Measurements from ENCODE around the gene TNS4.

Gene TNS4

DNA sequence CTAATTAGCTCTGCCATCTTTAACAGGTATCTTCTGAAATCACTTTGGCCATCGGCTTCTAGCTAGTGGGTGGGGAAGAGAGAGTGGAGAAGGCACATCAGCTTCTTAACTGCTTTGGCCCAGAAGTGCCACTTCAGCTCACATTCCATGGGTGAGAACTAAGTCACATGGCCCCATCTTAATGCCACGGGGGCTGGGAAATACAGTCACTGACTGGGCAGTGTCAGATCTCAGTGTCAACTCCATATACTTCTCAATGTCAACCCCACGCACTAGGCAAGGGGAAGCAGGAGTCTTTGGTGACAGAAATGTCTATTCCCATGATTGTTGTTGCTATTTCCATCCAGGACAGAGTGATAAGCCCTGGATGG is 34.5 kb upstream of the TNS4 start:
- DNase-seq = no peak

- DNase-seq = no peak
Measured at GRCh38 chr17:40535438-40535837, 34.0 kb upstream of the TNS4 start.

DNA sequence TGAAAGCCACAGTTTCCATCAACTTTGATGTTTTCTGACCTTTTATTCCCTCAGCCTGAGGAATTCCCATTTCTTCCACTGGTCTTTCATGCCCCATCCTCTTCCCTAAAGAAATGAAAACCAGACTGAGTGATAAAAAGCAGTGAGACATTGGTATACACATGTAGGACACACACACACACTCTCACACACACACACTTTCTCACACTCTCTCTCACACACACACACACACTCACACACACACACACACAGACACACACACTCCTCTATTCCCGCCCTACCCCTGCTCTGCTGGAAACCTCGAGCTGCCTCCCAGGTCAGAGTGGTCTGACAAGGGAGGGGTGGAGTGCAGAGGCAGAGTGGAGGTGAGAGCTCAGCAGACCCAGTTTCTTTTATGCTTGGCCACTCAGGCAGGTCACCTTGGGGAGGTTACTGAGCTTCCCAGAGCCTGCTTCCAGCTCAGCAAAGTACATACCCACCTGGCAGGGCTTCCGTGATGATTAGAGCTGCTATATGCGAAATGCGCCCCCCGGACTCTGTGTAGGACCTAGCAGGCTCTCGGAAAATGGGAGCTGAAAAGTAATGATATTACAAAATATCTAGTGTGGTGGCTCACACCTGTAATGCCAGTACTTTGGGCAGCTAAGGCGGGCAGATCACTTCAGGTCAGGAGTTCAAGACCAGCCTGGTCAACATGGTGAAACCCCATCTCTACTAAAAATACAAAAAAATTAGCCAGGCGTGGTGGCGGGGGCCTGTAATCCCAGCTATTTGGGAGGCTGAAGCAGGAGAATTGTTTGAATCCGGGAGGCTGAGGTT is 33.2 kb upstream of the TNS4 start:
- DNase-seq = no peak

DNA sequence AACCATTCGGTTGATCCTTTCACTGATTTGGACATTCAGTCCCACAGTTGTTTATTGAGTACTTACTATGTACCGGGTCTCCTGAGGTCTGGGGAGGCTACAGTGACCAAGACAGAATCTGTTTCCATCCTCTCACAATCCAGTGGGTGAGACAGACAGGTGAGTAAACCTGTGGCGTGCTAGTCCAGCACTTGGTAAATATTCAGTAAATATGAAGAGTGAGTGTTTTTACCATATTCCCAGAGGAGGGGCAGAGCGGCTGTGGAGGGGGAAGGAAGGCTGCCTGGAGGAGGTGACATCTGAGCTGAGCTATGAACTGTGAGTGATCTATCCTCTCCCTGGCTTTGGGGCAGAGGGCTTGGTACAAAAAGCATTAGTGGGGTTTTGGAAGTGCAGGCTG is 32.5 kb upstream of the TNS4 start:
- no peak for DNase-seq

DNA sequence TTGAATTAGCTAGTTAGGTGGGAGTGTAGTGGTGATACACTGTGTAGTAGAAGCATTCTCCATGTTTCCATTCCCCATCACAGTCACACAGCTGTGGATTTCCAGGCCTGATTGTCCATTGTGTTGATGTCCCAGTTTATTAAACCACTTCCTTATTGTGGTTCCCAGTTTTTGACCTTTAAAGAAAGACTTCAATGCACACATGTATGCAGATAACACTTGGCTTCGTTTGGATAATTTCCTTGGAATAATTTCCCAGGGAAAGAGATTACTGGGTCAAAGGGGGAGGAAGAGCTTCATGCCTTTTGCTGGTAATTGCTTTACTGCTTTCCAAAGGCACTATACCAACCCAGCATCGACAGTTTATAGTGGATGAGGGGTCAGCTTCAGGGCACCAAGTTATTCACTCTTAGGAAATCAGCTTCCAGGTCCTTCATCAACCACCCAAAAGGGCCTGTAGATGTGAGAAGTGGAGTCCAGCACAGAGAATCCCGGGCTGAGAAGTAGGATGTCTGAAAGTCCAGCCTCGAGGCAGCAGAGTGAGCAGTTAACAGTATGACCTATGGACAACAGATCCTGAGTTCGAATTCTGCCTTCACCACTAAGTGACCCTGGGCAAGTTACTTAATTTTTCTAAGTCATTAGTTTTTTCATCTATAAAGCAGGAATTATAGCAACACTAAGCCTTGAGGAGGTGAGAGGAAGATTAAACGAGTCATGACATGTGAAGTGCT is 31.3 kb upstream of the TNS4 start:
- no peak for DNase-seq

DNA sequence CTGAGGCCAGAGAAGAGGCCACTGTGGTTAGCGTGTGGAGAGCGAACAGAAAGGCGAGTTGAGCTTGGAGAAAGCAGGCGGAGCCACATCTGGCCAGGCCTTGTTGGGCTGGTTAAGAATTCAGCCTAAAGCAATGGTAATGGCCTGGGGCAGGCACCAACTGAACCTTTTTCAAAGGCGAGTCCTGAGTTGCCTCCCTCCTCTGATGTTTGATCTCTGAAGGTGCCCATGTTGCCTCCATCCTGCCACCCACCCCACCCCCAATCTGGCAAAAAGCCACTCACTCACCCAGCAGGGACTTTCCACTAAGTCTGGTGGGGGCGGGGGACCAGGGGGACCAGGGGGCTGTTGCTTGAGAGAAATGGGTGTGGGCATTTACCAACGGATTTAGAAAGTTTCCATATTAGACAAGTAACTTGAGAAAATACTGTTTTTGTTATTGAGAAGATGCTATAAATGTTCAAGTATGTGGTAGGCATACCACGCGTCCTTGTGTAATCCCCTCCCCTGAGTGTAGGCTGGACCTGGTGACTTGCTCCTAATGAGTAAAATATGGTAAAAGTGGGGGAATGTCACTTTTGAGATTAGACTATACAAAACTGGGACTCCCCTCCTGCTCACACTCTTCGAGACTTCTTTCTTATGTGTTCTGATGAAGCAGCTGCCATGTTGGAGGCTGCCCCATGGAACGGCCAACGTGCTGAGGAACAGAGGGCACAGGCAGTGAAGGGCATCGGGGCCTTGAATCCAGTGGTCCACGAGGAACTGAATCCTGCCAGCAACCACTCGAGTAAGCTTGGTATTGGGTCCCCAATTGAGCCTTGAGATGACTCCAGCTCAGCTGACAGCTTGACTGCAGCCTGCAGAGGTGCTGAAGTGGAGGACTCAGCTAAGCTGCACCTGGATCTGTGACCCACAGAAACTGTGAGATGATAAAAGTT is 29.9 kb upstream of the TNS4 start:
- DNase-seq = no peak

DNA sequence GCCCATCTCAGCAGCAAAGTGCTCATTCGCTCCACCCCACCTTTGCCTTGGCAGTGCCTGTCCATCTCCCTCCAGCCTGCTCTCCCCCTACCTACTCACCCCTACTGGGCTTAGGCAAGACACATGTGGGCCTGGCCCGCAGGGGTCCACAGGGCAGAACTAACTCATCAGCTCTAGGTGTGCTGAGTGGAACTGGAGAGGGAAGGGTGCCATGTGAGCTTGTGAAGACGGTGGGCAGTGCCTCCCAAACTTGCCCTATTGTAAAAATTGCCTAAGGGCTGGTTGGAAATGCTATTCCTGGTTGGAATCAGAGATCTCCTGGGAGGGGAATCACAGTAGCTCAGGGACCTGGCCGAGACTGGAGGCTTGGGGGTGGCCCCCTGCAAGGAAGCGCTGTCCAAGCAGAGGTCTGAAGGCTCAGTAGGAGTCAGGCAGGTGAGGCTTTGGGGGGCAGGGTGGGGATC is 29.1 kb upstream of the TNS4 start:
- DNase-seq = no peak

GRCh38 chr17:40529991-40530390 is 28.6 kb upstream of the TNS4 start:
- DNase-seq = no peak

DNA sequence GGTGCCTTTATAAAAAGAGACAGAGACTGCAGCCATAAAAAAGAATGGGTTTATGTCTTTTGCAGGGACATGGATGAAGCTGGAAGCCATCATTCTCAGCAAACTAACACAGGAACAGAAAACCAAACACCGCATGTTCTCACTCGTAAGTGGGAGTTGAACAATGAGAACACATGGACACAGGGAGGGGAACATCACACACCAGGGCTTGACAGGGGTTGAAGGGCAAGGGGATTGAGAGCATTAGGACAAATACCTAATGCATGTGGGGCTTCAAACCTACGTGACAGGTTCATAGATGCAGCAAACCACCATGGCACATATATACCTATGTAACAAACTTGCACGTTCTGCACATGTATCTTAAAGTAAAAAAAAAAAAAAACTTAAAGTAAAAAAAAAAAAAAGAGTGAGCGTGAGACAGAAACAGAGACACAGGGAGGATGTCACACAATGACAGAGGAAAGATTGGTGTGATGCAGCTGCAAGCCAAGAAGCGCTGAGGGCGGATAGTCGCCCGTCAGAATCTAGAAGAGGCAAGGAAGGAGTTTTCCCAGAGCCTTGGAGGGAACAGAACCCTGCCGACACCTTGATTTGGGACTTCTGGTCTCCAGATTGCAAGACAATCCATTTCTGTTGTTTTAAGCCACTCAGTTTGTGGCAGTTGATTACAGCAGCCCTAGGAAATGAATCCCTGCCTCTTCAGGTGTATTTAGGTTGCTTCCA is 27.4 kb upstream of the TNS4 start:
- DNase-seq = no peak

DNA sequence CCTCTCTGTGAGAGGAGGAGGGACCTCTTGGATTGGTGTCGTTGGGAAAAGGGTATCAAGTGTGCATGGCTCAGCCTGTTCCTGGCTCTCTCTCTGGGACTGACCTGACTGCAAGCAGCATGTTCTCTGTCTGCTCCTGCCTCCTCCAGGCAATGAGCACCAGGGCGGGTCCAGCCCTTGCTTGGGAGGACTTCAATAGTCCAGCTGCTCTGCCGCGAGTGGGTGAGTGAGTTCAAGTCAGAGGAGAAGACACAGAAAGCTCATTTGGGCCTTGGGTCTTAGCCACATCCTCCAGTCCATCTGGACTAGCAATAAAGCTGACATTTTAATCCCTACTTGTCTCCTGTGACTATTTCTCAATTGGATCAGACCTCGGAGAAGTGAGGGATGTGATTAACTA is 25.2 kb upstream of the TNS4 start:
- no peak for DNase-seq

DNA sequence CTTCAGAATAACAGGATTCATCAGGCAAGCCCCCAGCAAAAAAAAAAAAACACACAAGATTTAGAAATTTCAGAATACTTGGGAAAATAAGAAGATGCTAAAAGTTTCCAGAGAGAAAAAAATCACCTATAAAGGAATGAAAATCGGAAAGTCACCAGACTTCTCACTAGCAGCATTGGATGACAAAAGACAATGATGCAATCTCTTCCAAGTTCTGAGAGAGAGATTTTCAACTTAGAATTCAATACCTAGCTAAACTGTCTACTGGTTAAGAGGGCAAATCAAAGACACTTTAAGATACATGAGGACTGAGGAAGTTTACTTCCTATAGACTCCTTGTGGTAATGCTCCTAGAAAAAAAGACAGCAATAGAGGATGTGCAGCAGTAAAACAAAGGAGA is 23.9 kb upstream of the TNS4 start:
- DNase-seq = no peak

- DNase-seq = no peak
Measured at GRCh38 chr17:40524243-40524965, 23.0 kb upstream of the TNS4 start.

- no peak for DNase-seq
Measured at GRCh38 chr17:40522961-40523310, 21.5 kb upstream of the TNS4 start.

DNA sequence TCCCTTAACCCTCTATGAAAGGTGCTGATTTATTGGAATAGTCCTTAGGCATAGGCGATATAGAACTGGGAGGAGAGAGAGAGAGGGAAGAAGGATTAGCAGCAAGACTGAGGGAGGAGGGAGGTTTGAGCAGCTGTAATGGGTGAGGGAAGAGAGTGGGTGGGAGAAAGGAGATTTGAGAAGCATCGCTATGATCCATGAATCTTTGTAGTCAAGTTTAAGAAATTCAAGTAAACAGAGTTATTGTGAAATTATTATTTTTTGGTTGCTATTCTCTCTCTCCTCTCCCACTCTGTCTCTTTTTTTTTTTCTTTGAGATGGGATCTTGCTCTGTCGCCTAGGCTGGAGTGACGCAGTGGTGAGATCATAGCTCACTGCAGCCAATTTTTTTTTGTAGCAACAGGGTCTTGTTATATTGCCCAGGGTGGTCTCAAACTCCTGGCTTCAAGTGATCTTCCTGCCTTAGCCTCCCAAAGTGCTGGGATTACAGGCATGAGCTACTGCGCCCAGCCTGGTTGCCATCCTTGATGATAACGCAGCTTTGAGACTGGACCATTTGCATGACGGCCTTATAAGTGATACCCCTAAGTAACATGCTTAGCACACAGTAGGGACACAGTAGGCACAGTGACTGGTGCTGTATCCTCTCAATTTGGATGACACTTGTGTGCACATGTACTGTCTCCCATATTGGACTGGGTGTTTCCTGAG is 21.0 kb upstream of the TNS4 start:
- no peak for DNase-seq

- no peak for DNase-seq
Measured at GRCh38 chr17:40520991-40521453, 19.6 kb upstream of the TNS4 start.

DNA sequence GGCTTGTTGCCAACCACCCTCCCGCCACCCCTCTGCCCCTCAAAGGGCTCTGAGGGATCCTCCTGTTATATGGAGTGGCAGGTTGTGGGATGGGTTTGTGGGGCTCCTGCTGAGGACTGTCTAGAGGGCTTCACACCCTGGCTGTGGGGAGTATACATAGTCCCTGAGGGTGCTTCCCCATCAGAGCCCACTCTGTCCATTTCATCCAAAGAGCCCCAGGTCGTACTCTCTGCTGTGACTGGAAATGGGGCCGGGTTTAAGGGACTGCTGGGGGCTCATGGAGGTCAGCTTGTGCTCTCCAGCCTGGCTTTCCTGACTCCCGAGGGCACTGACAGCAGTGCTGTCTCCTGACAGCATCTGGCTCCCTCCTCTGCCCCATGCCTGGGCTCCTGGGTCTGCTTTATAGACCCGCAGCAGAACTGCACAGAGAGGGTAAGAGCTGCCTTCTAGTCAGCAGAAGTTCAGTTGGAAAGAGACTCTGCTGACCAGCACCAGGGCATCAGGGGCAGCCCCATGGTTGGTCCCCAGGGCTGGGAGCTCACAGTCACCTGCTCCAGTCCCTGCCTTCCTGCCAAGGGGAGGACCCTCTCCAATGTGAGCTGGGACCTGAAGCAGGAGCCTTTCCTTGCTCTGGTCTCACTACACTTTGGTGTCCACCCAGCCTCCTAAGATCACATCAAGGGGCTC is 17.8 kb upstream of the TNS4 start:
- no peak for DNase-seq

GRCh38 chr17:40518401-40519088 is 17.1 kb upstream of the TNS4 start:
- no peak for DNase-seq

GRCh38 chr17:40517981-40518380 is 16.6 kb upstream of the TNS4 start:
- no peak for DNase-seq

- DNase-seq = no peak
Measured at GRCh38 chr17:40517286-40517662, 15.9 kb upstream of the TNS4 start.

Data from amniotic stem cell (primary cell).